CD4-positive, alpha-beta T cell treated with Interleukin-21 for 1 hour (primary cell): ENCODE data around the gene MYNN.
A peak's percentile ranks its signal among the peaks of the same experiment; 100 is the strongest.
"Not testable (repeated sequence)": the region's sequence is repeated elsewhere in the genome, so short reads cannot be mapped to it uniquely, and the experiment has no call there.

Experiments used
- DNase-seq: peaks from one replicate; pipeline ENCODE4 v3.0.0-alpha.2; 2020

Gene MYNN

GRCh38 chr3:169772897-169773816, at the start of gene MYNN:
Gene MYNN, plus strand, starts transcription at chr3:169773396. Its CDS starts 900 bp downstream, at chr3:169774296.
- peak; percentile 92 for DNase-seq

- not testable (repeated sequence) for DNase-seq
Measured at GRCh38 chr3:169731857-169732256, 41.3 kb upstream of the MYNN start.

- DNase-seq = no peak
Measured at GRCh38 chr3:169739067-169739466, 34.1 kb upstream of the MYNN start.

GRCh38 chr3:169744366-169745054, 28.7 kb upstream of the MYNN start:
- DNase-seq = no peak

DNA sequence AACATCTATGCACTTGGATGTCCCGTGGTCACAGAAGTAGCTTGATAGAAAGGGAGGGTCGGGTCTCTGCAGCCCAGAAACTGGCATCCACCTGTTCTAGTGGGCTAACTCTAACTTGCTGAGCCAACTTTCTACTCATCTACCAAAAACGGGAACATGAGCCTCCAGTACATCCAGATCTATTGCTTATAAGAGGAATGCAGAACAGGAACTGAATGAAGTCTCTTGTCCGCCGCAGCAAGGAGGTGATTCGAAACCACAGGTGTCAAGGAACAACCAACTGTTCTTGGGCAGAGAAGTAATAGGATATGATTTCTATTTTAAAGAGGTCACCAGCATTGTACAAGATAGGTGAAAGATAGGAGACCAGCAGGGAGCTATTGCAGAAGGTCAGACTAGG, 26.3 kb upstream of the MYNN start:
- DNase-seq = no peak

- no peak for DNase-seq
Measured at GRCh38 chr3:169748670-169749069, 24.5 kb upstream of the MYNN start.

DNA sequence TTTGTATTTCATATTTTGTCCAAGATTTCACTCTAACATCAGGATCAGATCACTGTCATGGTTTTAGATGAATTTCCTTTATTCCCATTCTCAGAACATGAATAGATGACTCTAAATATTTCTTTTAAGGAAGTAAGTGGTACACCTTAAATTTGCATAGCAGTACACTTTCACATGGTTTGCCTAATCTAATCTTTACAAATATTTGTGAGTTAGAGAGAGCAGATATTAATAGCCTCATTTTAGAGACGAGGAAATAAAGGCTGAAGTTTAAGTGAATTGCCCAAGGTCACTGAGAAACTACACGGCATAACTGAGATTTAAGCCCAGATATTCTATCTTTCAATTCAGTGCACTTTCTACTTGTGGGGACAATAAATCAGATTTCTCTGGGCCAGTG, 22.5 kb upstream of the MYNN start:
- no peak for DNase-seq

DNA sequence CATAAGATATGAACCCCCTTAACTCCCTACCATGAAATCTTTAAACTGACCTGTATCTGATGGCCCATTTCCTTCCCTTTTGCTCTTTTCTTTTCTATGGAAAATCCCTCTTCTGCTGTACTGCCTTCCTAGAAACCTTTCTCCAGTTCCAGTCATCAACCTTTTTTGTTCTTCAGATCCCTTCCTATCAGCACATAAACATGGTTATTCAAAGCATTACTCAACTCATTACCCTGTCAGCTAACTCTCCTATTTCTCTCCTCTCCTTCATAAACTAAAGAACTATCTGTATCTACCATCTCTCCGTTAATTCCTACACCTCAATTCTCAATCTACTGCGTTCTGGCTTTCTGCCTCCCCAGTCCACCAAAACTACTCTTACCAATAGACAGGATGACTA, 21.3 kb upstream of the MYNN start:
- DNase-seq = no peak

- DNase-seq = no peak
Measured at GRCh38 chr3:169754711-169755110, 18.5 kb upstream of the MYNN start.

DNA sequence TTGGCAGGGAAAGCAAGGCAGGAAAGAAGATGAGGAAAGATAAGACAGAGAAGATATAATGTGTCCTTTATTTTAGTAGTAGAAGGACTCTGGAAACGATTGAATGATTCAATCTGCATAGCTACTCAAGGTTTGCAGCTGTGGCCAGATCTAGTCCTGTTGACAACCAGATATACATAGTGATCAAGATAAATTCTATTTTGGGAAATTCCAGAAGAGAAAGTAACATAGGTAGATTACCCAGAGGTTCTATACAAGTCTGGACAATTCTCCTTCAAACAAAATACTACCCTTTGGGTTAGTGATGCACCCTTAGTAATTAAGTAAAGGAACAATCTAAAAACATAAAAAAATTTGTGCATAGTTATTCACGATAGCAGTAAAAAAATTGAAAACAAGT, 17.7 kb upstream of the MYNN start:
- DNase-seq = no peak

DNA sequence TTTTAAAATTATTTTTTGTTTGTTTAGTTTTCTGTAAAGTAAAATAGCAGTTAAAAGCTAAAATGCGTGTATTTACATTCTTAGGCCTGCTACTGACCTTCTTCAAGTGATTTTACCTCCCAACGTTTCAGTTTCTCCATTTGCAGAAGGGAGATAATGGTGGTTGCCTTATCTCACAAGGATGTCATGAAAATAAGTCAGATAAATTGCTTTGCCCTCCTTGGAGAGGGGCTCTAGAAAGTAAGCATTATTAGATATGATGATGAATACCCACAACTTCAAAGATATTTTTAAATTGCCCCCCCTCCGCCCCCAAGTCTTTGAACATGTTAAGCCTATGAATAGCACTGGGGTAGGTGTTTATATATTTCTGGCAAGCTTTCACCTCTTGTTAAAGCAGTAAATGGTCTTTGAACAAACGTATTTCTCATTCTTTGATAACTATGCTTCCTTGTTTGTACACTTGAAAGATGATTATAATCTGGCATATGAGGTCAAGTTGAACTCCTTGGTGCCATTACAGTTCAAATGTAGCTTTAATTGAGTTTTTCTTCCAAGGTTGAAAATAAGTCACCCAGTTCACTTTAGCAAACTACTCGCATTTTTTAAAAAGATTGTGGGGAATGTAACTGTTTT, 14.7 kb upstream of the MYNN start:
- no peak for DNase-seq

DNA sequence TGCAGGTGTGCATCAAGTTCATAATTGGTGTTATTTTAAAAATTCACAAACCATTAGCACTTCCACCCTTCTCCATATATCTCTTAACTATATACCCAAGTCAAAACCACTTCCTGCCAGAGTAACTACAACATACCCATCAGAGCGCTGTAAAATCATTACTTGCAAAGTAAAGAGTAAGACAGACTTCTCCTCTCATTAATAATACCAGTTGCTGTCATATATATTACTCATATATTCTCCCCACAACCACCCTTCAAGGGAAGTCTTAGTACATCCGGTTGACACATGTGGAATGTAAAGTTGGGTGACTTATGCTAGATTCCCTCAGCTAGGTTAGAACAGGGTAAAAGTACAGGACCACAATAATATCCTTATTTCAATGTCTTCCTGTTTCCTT, 13.9 kb upstream of the MYNN start:
- DNase-seq = peak; percentile 37

- DNase-seq = no peak
Measured at GRCh38 chr3:169760479-169760878, 12.7 kb upstream of the MYNN start.

GRCh38 chr3:169764312-169764881, 8.8 kb upstream of the MYNN start:
- peak; percentile 76 for DNase-seq

- DNase-seq = peak; percentile 97
Measured at GRCh38 chr3:169764882-169765612, 8.1 kb upstream of the MYNN start, which contains the start of gene TERC. Gene TERC, minus strand, starts transcription at chr3:169765060.

GRCh38 chr3:169769287-169770181, 3.7 kb upstream of the MYNN start, which contains the start of gene ACTRT3:
Gene ACTRT3, minus strand, starts transcription at chr3:169769561. Its CDS starts 41 bp downstream, at chr3:169769520.
- DNase-seq = peak; percentile 70

GRCh38 chr3:169771497-169772304, 1.5 kb upstream of the MYNN start:
- DNase-seq = peak; percentile 92

DNA sequence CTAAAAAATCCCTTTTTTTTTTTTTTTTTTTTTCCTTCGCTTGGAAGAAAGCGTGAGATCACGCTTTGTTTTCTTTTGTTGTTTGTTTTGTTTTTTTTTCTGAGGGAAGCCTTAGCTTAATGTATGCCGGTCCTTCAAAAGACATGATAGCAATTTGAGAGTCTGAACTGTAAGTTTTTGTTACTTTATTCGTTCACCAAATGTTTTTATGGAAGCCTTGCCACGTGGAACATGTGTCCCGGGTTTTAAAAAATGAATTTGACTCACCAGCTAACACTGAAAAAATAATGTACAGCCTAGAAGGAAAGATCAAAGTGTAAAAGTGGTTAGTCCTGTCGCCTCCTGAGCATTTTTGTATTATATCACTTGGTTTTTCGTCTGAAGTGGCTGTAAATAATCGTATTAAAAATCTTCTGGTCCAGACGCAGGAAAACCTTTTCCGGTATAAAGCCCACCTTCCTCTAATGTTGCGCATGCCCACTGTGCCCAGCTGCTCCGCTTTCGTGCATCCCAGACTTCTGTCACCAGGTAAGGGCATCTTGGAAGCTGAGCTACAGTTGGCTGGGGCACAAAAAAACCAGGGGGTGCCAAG, 795 bp upstream of the MYNN start:
- no peak for DNase-seq

GRCh38 chr3:169774186-169774585, 990 bp downstream of the MYNN start:
- no peak for DNase-seq

GRCh38 chr3:169777822-169778221, 4.6 kb downstream of the MYNN start:
- no peak for DNase-seq
